GM10847 (cell line): Measurements from ENCODE around the gene CDKN3.

Experiments
- POLR2A ChIP-seq: IDR thresholded peaks from 2 replicates; pipeline ENCODE4 v1.6.1; 2011; ENCODE audit not compliant: insufficient read length; ENCODE audit errors: extremely low read depth

Gene CDKN3

DNA sequence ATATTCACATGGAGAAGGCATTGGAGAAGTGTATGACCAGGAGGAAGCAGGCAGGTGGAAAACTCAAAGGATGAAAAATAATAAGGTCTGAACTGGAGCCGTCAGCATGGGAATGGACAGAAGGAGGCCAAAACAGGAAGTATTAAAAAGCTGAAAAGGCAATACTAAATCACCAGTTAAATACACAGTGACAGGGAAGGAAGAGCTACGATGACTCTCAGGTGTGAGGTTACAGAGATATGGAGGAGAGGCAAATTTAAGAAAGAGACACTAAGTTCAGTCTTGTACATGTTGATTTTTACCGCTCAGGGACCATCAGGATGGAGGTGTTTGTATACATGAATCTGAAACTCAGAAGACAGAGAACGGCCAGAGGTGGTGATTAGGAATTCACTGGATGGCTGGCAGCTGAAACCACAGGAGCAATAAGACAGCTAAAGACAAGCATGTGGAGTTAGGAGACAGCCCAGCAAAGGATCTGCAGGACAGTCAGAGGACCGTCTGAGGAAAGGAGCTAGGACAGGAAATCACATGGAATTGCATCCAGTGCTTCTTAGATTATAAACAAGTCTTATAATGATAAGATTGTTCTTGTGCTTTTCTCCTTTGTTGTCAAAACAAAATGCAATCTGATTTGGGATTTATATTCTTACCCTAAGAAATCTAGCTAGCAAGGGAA lies 33.9 kb upstream of the CDKN3 start:
- no peak for TF ChIP-seq POLR2A

DNA sequence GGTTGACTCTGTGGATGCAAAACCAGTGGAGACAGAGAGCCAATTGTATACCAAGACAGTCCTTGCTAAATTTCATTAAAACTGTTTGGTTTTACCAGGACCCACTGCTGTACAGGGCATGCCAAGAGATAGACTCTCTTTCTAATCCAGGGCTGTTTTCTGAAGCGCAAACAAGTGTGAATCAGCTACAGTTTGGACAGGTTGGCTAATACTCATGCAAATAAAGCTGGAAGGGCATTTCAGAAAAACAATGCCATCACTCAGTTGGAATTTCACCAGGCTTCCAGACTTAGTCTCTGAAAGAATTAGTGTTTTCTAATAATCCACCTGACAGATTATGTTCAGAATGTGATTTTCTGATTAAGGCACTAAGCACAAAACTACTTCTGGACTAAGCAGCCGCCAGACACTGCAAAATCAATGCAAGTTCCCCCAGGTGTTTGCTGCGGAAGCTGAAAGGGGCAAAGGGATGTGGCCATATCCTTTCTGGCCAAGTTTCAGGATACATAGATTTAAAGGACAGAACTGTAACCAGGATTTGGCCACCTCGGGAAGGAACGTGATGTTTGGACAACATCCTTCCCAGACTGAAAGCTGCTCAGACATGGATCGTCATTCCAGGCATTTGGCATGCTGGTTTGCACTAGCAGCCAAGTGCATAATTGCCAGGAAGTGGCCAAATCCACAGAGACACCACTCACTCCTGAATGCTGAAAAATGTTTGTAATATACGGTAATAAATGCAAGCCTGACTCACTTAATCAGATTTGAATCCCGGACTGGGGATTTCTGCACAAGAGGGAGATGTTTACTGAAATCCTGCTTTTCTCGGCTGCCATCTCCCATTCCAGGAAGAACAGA lies 32.0 kb upstream of the CDKN3 start:
- no peak for TF ChIP-seq POLR2A

DNA sequence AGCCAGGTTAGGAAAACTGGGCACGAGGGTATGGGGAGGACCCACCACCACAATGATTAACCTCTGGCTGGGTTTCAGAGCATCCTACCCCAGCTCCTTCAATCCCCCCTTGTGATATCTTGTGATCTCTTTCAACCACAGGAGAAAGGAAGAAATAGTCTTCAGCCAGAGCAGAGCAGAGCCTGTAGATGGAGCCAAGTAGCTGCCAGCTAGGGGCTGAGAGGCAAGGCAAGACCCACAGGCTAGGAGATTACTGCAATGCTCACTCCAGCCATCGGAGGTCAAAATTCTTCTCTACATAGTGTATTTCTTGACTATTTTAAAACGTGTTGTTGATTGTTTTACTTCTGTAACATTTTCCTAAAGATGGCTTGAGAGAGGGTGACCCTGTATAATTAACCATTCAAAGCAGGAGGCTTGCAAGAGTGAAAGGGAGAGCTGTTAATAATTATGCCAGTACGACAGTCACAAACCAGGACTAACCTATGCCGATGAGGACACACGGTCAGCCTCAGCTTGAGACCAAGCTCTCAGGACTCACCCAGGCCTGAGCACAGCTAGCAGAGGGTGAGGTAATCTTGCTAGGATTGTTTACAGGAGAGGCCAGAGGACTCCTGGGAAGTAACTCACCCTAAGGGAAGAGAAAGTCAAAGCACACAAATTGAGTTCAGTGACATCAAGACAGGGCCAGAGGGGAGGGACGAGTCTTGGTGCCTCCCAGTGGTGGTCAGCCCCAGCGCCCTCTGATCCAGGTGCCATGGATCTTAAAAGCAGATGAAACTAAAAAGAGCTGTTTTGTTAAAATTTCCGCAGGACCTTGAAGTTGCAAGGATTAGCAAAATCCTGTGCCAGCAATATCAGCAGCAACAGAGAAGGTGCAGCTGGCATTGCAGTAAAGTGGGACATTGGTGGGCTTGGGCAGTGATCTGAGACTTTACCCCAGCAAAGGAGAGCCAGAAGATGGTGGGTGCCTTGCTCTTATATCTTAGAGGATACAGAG lies 29.8 kb upstream of the CDKN3 start:
- no peak for TF ChIP-seq POLR2A

DNA sequence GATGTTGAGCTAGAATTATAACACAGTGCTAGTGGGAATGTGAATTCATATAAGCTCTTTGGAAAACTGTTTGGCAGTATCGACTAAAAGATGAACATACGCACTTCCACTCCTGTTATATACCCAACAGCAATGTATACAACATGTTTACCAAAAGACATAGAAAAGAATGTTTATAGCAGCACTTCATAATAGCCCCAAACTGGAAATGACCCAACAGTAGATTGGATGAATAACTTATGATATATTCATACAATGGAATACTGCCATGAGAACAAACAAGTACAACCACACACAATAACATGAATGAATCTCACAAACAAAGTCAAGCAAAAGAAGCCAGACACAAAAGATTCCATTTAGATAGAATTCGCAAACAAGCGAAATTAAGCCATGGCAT lies 28.5 kb upstream of the CDKN3 start:
- no peak for TF ChIP-seq POLR2A

DNA sequence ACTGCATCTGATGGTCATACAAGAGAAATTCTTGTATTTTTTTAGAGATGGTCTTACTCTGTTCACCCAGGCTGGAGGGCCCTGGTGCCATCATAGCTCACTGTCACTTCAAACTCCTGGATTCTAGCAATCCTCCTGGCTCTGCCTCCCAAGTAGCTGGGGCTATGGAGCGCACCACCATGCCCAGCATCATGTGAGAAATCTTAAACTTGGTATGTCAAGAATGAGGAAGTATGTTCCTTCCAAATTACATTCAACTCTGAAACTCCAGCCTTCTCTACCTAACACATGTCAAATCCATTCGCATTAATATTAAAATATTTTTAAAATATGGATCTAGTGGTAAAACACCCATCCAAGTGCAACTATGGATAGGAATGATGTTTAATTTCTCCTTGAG lies 27.5 kb upstream of the CDKN3 start:
- TF ChIP-seq POLR2A, result no peak

DNA sequence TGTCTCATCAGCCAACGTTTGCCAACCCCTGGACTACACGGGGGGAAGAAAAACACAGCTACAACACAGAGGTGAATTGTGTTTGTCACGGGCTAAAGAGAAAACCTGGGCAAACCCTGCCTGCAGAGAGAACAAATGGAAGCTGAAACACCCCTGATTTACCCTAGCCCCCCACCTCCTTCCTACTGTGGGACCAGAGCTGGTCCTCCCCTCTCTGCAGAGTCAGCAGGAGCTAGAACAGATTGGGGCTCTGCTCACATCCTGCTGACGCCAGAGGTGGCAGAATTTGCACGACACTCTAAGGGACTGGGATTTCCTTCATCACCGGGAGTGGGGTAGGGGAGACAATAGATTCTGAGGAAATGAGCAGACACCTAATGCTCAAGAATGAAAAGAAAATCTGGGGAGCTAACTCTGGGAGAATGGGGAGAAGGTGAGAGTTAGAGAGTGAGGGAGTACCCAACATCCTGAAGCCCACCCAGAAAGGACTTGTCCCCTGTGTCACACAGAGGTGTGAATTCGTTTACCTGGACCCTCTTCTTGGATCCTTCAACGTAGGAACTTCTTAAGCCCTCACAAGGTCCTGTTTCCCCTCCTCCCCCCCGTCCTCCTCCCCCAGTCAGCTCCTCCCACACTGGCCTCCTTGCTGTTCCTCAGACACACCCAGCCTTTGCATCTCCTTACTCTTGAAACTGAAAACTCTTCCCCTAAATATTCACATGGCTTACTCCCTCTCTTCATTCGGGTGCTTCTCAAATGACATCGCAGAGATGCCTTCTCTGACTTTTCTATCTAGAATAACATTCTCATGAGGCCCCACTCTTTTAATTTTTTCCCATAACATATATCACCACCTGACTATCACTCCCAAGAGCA lies 26.2 kb upstream of the CDKN3 start:
- no peak for TF ChIP-seq POLR2A

DNA sequence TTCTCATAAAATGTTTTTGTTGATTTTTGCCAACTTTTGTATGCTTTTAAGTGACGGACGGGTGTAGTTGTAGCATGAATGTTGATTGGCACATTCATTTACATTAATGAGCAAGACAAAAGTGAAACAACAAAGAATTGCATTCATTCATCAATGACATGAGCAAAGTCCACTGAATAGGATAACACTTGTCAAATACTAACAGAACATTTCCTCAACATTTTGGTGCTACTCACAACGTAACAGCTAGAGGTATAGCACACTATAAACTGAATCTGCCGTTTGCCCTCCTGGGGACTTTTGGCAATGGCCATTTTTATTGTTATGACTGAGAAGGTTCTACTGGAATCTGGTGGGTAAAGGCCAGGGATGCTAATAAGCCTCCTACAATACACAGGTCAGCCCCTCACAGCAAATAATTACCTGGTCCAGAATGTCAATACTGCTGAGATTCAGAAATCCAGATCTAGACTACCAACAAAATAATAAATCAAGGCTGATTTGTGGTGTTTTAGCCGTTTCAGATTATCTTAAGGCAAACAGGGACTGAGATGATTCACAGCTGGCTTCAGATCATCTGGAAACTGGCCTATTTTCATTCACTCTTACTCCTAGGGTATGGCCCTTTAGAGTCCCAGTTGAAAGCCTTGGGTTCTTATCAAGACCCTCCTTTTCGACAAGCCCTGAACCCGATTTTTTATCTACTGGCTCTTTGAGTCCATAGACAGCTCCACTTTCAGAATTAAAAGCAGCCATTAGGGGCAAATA lies 22.5 kb upstream of the CDKN3 start:
- TF ChIP-seq POLR2A, result no peak

DNA sequence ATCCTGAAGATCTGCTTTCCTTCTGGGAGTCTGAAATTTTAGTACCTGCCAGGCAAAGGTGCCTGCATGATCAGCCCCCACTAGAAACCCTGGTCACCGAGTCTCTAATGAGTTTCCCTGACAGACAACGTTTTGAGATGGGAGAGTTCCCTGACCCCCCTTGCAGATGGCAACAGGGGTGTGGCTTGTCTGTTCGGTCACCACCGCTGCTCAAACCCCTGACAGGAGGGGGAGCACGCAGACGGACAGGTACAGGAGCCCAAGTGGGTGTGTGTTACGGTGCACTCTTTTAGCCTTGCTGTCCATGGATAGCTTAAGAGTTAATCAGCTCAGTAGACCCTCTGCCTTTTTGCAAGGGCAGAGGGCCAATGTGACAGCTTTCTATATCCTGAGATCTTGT lies 19.3 kb upstream of the CDKN3 start:
- TF ChIP-seq POLR2A, result no peak

DNA sequence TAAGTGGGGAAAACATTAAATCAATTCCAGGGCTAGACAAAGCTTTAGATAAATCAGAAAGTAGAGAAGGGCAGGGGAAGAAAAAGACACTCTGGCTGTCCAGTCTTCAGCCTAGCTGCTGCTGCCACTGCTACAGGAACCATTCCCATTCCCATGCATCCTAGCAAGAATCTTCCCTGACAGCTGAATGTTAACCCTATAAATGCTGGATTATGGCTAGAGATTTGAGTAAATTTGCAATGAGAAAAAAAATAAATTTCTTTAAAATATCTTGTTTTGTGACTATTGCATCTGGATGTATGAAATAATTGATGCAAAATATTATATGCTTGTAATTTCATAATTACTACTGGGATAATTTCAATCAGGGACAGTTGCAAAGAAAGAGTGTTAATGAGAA lies 15.0 kb upstream of the CDKN3 start:
- TF ChIP-seq POLR2A, result no peak

DNA sequence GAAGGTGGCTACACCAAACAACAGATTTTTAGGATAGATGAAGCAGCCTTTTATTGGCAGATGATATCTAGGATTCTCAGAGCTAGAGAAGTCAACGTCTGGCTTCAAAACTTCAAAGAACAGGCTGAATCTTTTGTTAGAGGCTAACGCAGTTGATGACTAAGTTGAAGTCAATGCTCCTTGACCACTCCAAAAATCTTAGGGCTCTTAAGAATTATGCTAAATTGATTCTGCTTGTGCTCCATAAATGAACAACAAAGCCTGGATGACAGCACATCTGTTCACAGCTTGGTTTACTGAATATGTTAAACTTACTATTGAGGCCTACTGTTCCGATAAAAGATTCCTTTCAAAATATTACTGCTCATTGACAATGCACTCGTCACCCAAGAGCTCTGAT lies 13.0 kb upstream of the CDKN3 start:
- no peak for TF ChIP-seq POLR2A

DNA sequence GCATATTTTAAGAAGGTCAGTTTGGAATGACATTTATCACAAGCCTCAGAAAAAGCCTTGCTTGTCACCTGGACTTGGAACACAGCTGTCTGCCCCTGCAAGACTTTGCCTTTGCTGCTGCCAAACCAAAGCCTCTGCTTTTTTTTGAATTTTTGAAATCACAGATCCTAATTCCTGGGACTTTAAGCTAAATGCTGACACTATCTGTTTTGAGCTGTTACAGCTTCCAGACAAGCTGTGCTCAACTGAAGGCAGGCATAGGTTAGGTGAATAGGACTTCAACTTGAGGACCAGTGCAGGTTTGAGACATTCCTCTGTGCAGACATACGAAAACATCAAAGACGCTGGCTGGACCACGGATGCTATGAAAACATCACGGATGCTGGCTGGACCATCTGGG lies 11.3 kb upstream of the CDKN3 start:
- no peak for TF ChIP-seq POLR2A

DNA sequence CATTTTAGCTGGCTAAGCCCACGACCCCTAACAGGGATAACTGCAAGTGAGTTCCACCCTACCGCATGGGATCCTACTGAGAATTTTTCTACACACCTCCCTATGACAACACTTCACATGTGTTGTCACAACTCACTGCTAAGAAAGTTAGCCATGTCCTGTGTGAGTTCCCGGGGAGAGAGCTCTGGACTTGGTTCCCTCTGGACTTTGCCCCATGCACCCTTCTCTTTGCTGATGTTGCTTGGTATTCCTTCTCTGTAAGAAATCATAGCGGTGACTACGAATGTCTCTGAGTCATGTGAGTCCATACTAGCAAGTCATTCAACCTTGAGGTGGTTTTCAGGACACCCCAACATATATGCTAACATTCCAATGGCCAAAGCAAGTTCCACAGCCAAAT lies 9.5 kb upstream of the CDKN3 start:
- TF ChIP-seq POLR2A, result no peak

DNA sequence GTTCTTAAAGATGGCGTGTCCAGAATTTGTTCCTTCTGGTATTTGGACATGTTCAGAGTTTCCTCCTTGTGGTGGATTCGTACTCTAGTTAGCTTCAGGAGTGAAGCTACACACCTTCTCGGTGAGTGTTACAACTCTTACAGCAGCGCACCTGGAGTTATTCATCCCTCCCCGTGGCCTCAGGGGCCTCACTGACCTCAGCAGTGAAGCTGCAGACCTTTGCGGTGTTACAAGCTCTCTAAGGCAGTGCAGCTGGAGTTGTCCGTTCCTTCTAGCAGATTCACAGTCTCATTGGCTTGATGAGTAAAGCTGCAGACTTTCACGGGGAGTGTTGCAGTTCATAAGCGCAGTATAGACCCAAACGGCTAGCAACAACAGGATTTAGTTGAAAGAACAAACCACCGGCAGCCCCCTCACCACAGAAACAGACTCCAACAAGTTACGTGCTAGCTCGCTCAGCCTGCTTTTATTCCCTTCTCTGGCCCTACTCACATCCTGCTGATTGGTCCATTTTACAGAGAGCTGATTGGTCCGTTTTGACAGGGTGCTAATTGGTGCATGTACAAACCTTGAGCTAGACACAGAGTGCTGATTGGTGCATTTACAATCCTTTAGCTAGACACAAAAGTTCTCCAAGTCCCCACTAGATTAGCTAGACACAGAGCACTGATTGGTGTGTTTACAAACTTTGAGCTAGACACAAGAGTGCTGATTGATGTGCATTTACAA lies 4.5 kb upstream of the CDKN3 start:
- TF ChIP-seq POLR2A, result no peak
